Lower leg skin (tissue), 3 donors: ENCODE measurements around the gene FGGY.

ENCODE experiments used
- CTCF ChIP-seq, 3 donors: fragments of 450-650 bp; IDR thresholded peaks; one replicate each; pipeline ENCODE4 v1.5.1; 2016; ENCODE audit warnings: antibody characterized with exemption in 3 of 3, mild to moderate bottlenecking in 3 of 3, moderate library complexity in 2 of 3
- POLR2A ChIP-seq, 2 donors: fragments of 450-650 bp; IDR thresholded peaks; one replicate each; pipeline ENCODE4 v1.6.1; 2016 to 2017; ENCODE audit warnings: antibody characterized with exemption in 2 of 2, mild to moderate bottlenecking in 1 of 2, moderate library complexity in 1 of 2

- TF ChIP-seq CTCF (IDR thresholded peaks at IDR 0.05) (no peak), POLR2A (IDR thresholded peaks at IDR 0.05) (no peak)
Observed at GRCh38 chr1:59377350-59377904, 80.5 kb downstream of the FGGY start.
